HTERT RPE-1 (cell line): ENCODE results near the gene ASB3.
"Not testable (repeated sequence)": the region's sequence is repeated elsewhere in the genome, so short reads cannot be mapped to it uniquely, and the experiment has no call there.

ENCODE experiments used
- in situ Hi-C: fragments of 300-500 bp; cut with MboI; formaldehyde crosslinking; loops from 4 replicates; pipeline ENCODE4 v1.14.3; 2020; ENCODE audit warnings: low sequenced_read_pairs

ASB3 gene, protein sequence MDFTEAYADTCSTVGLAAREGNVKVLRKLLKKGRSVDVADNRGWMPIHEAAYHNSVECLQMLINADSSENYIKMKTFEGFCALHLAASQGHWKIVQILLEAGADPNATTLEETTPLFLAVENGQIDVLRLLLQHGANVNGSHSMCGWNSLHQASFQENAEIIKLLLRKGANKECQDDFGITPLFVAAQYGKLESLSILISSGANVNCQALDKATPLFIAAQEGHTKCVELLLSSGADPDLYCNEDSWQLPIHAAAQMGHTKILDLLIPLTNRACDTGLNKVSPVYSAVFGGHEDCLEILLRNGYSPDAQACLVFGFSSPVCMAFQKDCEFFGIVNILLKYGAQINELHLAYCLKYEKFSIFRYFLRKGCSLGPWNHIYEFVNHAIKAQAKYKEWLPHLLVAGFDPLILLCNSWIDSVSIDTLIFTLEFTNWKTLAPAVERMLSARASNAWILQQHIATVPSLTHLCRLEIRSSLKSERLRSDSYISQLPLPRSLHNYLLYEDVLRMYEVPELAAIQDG

DNA sequence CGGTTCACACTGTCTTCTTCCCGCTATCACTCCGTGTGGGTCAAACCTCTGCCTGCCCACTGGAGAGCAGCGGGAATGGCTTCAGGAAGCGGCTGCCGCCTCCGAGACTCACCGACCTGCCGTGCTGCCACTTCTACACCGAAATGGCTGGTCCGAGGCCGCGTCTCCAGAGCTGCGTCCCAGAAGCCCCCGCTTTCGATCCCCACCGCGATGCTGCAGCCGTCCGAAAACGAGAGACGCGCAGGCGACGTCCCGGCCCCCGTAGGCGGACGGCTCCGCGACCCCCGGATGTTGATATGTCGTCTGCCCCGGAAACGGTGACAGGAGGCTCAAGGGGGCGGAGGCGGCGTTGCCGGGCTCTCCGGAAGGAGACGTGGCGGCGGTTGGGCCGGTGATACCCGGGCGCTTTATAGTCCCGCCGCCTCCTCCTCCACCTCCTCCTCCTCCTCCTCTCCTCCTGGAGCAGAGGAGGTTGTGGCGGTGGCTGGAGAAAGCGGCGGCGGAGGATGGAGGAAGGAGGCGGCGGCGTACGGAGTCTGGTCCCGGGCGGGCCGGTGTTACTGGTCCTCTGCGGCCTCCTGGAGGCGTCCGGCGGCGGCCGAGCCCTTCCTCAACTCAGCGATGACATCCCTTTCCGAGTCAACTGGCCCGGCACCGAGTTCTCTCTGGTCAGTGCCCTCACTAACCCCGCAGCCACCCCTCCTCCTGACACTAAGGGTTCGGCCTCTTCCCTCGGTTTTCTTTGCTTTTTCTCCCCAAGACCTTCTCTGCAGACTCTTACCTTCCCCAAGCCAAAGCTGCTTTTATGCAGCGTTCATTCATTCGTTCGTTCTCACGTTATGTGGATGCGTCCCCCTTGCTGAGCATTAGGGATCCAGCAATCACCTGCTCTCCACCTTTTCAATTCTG is at the start of gene ASB3, which contains the start of gene ERLEC1:
ASB3 (minus strand) TSS at position 249 of the 909 bp plus-strand sequence. CDS start 21,381 bp downstream, outside the sequence.
ERLEC1 (plus strand) TSS at position 340 of the 909 bp plus-strand sequence; CDS start at position 507, 167 bp downstream.
- in situ Hi-C loops = no loop called here

DNA sequence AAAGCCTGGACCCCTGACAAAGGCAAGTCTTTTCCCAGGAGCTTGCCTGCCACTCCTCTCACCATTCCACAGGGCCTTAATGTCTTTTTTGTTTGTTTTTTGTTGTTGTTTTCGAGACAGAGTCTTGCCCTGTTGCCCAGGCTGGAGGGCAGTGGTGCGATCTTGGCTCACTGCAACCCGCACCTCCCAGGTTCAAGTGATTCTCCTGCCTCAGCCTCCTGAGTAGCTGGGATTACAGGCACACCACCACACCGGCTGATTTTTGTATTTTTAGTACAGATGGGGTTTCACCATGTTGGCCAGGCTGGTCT is 43.2 kb upstream of the ASB3 start:
- in situ Hi-C loops = not testable (repeated sequence)

DNA sequence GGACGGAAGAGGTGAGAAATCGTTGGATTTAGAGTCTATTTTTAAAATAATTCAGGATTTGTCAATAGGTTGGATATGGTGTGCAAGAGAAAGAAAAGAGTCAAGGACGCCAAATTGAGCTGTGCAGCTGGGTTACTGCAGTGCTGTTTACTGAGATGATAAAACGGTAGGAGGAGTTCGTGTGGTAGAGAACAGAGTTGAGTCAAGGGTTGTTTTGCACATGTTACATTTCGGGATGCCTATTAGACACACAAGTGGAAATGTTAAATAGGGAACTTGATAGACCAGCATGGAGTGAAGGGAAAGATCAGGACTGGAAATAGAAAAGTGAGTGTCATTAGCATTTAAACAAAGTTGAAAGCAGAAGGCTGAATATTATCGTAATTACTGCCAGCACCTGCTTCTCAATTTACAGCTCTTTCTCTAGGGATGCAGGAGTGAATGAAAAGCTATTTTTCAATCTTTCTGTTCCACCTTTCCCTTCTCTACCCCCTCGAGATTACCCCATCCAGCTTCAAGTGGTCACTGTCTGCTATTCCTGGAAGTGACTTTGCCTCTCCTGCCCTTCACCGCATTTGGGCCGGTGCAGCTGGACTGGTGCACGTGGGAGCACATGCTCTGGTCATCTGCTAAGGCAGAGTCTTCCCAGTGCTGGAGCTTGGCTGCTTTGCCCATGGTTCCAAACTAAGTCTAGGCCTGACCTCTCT is 42.7 kb upstream of the ASB3 start:
- in situ Hi-C loops = no loop called here

DNA sequence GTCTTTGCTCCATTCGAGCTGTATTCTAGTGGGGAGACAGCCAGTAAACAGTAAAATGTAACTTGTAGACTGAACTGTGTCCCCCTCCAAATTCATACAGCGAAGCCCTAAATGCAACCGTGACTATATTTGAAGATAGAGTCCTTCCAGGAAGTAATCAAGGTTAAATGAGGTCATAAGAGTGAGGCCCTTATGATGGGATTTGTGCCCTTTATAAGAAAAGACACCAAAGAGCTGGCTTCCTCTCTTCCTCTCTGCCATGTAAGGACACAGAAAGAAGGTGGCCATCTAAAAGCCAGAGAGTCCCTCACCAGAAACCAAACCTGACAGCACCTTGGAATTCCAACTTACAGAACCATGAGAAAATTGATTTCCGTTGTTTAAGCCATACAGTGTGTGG is 41.6 kb upstream of the ASB3 start:
- in situ Hi-C loops = no loop called here

DNA sequence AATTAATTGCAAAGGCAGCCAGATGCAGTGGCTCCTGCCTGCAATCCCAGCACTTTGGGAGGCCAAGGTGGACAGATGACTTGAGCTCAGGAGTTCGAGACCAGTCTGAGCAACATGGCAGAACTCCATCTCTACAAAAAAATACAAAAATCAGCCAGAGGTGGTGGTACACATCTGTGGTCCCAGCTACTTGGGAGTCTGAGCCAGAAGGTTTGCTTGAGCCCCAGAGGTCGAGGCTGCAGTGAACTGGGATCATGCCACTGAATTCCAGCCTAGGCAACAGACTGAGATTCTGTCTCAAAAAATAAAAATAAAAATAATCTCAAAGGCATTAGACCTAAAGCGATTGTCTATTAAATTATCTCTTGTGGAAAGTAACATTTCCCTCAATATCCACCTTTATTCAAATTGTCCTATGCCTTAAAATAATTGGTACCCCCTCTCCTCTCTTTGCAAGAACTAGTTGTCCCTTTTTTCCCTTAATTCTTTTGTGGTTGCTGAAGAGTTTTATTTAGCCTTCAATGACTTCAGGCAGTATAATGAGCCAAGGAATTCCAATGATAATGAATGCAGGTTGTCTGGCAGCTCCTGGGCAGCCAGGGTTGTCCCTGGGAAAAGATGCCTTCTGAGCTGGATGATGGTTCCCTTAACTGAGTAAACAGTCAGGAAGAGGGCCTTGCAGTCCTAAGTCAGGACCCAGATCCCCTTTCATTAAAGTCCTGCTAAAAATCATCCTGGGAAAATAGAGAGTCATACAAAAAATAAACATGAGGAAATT is 40.8 kb upstream of the ASB3 start:
- in situ Hi-C loops = no loop called here

DNA sequence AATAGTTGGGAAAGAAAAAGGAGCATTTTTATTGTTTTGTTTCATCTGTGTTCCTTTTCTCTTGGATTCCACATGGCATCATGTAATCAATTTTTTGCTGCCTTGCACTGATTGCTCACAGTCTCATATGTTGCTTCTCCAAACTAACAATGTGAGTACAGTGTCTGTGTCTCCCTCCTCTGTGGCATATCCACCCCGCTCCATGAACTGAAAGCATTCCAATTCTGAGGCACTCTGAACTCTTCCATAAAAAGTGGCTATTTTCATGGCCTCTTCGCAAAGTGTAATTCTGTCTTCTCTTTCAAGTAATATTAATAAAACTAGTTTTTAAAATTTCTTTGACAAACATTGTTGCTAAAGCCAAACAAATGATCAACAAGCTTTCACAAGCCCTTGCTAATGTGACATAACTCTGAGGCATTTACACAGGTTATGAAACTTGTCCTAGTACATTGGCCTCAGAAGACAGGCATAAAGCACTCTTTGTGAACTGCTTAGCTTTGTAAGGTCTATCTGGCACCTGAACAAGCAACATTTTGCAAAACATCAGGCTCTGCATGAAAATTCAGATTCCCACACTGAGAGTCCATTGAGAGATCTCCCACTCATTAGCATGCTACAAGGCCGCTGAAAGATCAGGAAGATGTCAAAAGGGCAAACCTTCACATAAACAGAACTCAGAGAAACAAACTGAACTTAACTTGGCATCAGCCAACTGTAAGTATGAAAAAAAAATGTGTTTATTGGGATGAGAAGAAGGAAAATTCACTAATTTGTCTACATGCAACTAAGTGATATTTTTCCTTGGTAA is 40.0 kb upstream of the ASB3 start:
- in situ Hi-C loops = no loop called here

DNA sequence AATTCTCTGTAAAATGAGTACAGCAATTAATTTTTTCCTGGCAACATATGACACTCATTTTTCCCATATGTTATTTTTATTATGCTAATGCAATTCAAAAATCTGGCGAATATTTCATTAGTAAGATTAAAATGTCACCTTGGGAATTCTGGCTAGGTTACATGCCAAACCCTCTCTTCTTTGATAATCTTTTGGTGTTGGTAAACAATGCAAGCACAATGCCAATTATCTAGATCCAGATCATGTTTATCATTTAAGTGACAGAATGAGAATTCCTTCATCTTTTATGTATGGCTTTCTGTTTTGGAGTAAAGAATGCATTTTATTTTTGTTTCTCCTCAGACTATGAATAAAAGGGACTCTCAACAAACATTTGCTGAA is 39.3 kb upstream of the ASB3 start:
- in situ Hi-C loops = no loop called here

DNA sequence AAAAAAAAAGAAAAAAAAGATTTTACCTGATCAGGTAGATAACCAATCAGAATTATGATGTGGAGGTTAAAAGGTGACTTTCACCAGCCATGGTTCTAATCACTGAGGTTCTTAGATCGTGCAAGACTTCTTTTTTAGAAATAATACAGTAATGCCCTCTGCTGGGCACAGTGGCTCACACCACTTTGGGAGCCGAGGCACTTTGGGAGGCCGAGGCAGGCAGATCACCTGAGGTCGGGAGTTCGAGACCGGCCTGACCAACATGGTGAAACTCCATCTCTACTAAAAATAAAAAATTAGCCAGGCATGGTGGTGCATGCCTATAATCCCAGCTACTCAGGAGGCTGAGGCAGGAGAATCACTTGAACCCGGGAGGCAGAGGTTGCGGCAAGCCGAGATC is 36.9 kb upstream of the ASB3 start:
- in situ Hi-C loops = not testable (repeated sequence)

DNA sequence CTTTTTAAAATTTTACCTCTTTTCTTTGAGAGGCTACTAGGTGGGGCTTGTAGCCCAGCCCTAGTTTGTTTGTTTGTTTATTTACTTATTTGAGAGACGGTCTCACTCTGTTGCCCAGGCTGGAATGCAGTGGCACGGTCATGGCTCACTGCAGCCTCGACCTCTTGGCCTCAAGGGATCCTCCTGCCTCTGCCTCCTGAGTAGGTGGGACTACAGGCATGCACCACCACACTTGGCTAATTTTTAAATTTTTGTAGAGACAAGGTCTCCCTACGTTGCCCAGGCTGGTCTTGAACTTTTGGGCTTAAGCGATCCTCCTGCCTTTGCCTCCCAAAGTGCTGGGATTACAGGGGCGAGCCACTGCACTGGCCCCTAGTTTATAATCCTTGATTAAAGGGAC is 35.1 kb upstream of the ASB3 start:
- in situ Hi-C loops = no loop called here

DNA sequence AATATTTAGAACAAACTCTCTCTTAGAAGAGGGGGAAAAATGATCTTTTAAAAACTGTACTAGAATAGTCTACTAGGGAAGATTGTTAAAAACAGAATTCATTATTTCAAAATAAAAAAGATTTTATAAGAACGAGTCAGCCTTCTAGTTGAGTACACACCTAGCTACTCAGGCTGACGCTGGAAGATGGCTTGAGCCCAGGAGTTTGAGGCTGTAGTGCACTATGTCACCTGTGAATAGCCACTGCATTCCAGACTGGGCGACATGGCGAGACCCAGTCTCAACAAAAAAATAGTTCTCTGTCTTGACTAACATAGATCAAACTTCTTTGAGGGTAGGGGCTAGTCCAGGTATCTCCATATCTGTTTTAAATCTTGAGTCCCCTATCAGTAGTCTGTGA is 34.0 kb upstream of the ASB3 start:
- in situ Hi-C loops = no loop called here

DNA sequence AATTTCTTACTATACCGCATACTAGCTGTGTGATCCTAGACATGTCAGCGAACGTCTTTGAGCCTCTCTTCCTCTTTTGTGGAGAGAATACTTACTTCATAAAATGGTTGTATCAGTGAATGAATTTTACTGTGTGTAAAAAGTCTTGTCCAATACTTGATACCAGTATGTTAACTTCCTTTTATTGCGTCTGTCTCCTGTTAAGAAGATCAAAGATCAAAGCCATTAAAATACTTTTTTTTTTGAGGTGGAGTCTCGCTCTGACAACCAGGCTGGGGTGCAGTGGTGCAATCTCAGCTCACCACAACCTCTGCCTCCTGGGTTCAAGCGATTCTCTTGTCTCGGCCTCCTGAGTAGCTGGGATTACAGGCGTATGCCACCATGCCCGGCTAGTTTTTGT is 33.3 kb upstream of the ASB3 start:
- in situ Hi-C loops = no loop called here

DNA sequence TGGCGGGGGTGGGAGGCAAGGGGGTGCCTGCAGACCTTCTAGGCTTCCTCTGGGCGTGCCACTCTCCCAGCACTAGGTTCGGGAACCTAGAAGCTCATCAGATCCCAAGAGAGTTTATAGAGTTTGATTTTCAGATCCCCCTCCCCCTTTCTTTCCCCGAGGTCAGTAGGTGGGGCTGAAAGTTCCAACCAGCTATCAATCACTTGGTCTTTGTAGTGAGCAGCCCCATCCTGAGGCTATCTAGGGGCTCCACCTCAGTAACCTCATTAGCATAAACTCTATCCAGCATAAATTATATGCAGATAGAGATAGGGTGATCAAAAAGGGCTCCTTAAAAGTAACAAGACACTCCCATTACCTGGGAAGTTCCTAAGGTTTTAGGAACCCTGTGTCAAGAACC is 32.9 kb upstream of the ASB3 start:
- in situ Hi-C loops = no loop called here

DNA sequence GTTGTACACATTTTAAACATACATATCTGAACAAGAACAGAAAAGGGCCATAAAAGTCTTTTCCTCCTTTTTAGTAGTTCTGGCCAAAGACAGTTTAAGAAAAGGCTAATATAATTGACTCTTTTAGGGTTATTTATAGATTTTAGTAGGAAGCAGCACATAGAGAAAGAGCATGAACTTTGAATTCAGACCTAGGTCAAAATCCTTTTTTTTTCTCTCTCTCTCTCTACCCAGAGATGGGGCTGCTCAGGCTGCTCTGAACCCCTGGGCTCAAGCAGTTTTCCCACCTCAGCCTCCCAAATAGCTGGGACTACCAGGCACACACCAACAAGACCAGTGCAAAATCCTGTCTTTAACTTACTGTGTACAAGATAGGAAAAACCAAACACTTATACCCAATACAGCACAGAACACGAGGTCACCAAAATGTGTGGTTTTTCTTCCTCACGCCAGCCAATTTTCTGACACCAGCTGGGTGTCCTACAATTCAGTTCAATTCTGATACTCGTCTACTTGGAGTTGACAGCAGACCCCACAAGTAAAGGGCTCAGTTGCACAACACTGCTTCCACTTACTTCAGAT is 32.2 kb upstream of the ASB3 start:
- in situ Hi-C loops = no loop called here

DNA sequence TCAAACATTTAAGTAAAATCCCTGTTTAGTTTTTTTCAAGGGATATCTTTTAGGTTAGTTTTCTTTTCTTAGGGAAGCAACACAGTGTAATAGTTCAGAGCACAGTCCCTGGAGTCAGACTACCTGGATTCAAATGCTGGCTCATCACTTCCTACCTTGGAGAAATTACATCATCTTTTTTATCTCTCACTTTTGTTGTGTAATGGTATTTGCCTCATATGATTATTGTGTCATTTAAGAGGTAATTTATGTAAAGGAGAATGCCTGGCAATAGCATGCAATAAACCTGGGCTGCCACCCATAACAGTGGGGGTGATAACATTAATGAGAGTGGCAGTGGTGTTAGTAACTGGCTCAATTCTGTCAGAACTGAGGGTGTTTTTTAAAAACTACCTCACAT is 26.4 kb upstream of the ASB3 start:
- in situ Hi-C loops = no loop called here

DNA sequence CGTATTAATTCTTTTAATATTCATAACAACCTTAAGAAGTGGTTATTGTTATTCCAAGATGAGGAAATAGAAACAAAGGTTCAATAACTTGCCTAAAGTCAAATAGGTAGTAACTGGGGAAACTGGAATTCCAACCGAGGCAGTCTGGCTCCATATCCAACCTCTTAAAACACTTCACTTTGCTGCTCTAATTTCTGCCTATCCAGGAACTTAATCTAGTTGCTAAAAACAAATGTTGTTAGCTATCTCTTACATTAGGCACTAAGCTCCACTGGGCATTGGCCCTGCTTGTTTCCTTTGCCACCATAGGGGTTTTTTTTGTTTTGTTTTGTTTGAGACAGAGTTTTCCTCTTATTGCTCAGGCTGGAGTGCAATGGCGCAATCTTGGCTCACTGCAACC is 24.8 kb upstream of the ASB3 start:
- in situ Hi-C loops = no loop called here

DNA sequence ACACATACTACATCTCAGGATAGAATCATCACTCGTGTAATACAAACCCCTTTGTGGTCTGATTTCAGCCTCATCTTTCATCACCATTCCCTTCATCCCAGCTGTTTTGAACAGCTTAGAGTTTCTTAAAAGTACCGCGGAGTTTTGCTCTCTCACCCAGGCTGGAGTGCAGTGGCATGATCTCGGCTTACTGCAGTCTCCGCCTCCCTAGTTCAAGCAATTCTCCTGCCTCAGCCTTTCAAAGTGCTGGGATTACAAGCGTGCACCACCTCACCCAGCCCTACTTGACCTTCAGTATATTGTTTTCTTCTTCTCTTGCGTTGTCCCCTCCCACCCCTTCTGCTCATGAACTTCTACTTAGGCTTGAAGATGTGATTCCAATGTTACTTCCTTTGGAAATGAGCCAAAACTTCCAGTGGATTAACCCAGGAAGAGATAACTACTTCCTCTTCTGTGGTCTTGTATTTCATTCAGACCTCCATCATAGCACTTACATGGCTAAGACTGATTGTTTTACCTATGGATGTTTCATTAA is 15.9 kb upstream of the ASB3 start:
- in situ Hi-C loops = no loop called here

DNA sequence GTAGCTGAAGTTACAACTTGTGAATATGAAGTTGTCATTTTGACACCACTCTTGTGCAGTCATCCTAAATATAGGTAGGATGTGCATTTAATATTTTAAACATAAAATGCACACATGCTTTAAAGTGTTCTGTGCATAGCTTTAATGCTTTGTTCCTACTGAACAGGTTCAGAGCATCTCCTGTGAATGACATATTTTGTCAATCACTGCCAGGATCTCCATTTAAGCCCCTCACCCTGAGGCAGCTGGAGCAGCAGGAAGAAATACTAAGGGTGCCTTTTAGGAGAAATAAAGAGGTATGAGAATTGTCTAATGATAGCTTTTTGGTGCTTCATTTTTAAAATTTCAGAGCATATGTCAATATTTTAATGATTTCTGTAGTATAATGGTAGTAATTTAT is 14.8 kb upstream of the ASB3 start:
- in situ Hi-C loops = no loop called here

DNA sequence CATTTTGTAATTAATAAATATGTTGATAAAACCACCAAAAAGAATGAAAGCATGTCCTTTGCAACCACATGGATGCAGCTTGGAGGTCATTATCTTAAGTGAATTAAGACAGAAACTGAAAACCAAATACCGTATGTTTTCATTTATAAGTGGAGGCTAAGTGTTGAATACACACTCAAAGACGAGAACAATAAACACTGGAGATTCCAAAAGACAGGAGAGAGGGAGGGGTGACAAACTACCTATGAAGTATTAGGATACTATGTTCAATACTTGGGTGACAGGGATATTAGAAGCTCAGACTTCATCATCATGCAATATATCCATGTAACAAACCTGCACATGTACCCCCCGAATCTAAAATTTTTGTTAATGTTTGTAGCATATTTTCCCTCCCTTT is 7.1 kb upstream of the ASB3 start:
- in situ Hi-C loops = no loop called here

DNA sequence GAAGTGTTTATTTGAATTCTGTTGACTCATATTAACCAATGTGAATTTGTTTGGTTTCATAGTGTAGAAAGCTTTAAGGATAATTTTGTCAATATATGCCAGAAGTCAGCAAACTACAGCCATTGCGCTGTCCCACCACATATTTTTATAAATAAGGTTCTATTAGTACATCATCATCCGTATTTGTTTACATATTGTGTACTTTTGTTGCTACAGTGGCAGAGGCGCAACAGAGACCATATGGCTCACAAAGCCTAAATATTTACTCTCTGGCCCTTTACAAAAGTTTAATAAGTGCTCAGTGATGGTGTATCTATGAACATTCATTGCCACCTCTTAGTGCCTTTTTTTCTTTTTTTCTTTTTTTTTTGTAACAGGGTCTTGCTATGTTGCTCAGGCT is 6.5 kb upstream of the ASB3 start:
- in situ Hi-C loops = no loop called here
